Neural cell (in vitro differentiated cells): ENCODE measurements around the gene MBD3L5. TPM values are rescaled to one million over a fixed set of nuclear protein-coding genes. Genes with fewer than 3 reads are reported as not detected.
"Not testable (repeated sequence)": the region's sequence is repeated elsewhere in the genome, so short reads cannot be mapped to it uniquely, and the experiment has no call there.

ENCODE experiments used
- H2AFZ ChIP-seq: fragments of 200-600, 300-800 bp; sonication (generic), shearing (Covaris generic); 2 replicates; pipeline ENCODE4 v1.6.0; 2014; ENCODE audit warnings: low read depth, mild to moderate bottlenecking, antibody characterized with exemption, low read length, moderate library complexity
- H3F3A ChIP-seq: fragments of 200-600 bp; shearing (Covaris generic); 2 replicates; pipeline ENCODE4 v1.6.1; 2016; ENCODE audit warnings: mild to moderate bottlenecking, moderate library complexity, mixed read lengths, antibody characterized with exemption, low read length; ENCODE audit not compliant: insufficient read depth, poor library complexity, severe bottlenecking
- H3K27ac ChIP-seq: fragments of 200-600, 300-800 bp; sonication (generic), shearing (Covaris generic); 2 replicates; pipeline ENCODE4 v1.5.1; 2014; ENCODE audit warnings: mild to moderate bottlenecking, low read length, moderate library complexity
- H3K27me3 ChIP-seq: fragments of 300-800, 200-600 bp; sonication (generic), shearing (Covaris generic); 2 replicates; pipeline ENCODE4 v1.6.0; 2014; ENCODE audit warnings: mild to moderate bottlenecking, low read depth, low read length, moderate library complexity; ENCODE audit not compliant: insufficient read depth
- H3K36me3 ChIP-seq: fragments of 300-800, 200-600 bp; sonication (generic), shearing (Covaris generic); 2 replicates; pipeline ENCODE4 v1.5.1; 2014; ENCODE audit warnings: mild to moderate bottlenecking, antibody characterized with exemption, low read length, moderate library complexity; ENCODE audit not compliant: insufficient read depth
- H3K4me2 ChIP-seq: fragments of 300-800, 200-600 bp; sonication (generic), shearing (Covaris generic); 2 replicates; pipeline ENCODE4 v1.6.0; 2014; ENCODE audit warnings: mild to moderate bottlenecking, low read length
- H3K4me3 ChIP-seq: fragments of 300-800, 200-600 bp; sonication (generic), shearing (Covaris generic); 2 replicates; pipeline ENCODE4 v1.5.1; 2014; ENCODE audit warnings: mild to moderate bottlenecking, low read length, moderate library complexity
- H3K79me2 ChIP-seq: fragments of 200-600 bp; shearing (Covaris generic); replicated peaks from 2 replicates; pipeline ENCODE4 v1.6.0; 2014; ENCODE audit warnings: mild to moderate bottlenecking, low read length, moderate library complexity; ENCODE audit not compliant: insufficient read depth
- H3K9ac ChIP-seq: fragments of 300-800, 200-600 bp; sonication (generic), shearing (Covaris generic); 2 replicates; pipeline ENCODE4 v1.6.1; 2016; ENCODE audit warnings: mild to moderate bottlenecking, low read length, mixed read lengths
- H3K9me2 ChIP-seq: fragments of 200-600 bp; shearing (Covaris generic); 2 replicates; pipeline ENCODE4 v1.6.1; 2016; ENCODE audit warnings: mild to moderate bottlenecking, low read length, mixed read lengths; ENCODE audit not compliant: insufficient read depth
- H3K9me3 ChIP-seq: fragments of 200-600, 300-800 bp; sonication (generic), shearing (Covaris generic); 2 replicates; pipeline ENCODE4 v1.6.1; 2016; ENCODE audit warnings: mild to moderate bottlenecking, mixed run types, low read length, moderate library complexity, mixed read lengths
- H4K20me1 ChIP-seq: fragments of 200-600 bp; shearing (Covaris generic); 2 replicates; pipeline ENCODE4 v1.6.1; 2016; ENCODE audit warnings: mild to moderate bottlenecking, mixed run types; ENCODE audit not compliant: insufficient read depth
- EP300 ChIP-seq: fragments of 450-650 bp; conservative IDR thresholded peaks from 2 replicates; pipeline ENCODE4 v1.6.1; 2014; ENCODE audit warnings: antibody characterized with exemption, mild to moderate bottlenecking, moderate library complexity; ENCODE audit not compliant: poor library complexity, severe bottlenecking
- EZH2 ChIP-seq: fragments of 200-600, 300-800 bp; shearing (Covaris generic), sonication (generic); IDR thresholded peaks from 2 replicates; pipeline ENCODE4 v1.6.1; 2014; ENCODE audit warnings: antibody characterized with exemption, low read length, borderline replicate concordance, mild to moderate bottlenecking; ENCODE audit not compliant: insufficient read depth, poor library complexity, severe bottlenecking
- MXI1 ChIP-seq: fragments of 450-650 bp; conservative IDR thresholded peaks from 2 replicates; pipeline ENCODE4 v1.6.1; 2014; ENCODE audit warnings: antibody characterized with exemption, mild to moderate bottlenecking; ENCODE audit not compliant: poor library complexity, severe bottlenecking
- POLR2AphosphoS5 ChIP-seq: IDR thresholded peaks from 2 replicates; pipeline ENCODE4 v1.6.1; 2012
- RAD21 ChIP-seq: fragments of 450-650 bp; conservative IDR thresholded peaks from 2 replicates; pipeline ENCODE4 v1.6.1; 2014; ENCODE audit warnings: antibody characterized with exemption, mild to moderate bottlenecking, moderate library complexity
- SMC3 ChIP-seq: fragments of 450-650 bp; conservative IDR thresholded peaks from 2 replicates; pipeline ENCODE4 v1.6.1; 2014; ENCODE audit warnings: antibody characterized with exemption, mild to moderate bottlenecking, moderate library complexity; ENCODE audit not compliant: poor library complexity
- TAF1 ChIP-seq: IDR thresholded peaks from 2 replicates; pipeline ENCODE4 v1.6.1; 2012; ENCODE audit warnings: low read depth
- polyA minus RNA-seq: library from RNA; depleted of rRNA, polyadenylated mRNA; stranded (reverse); fragments of >200 nt; gene quantifications from 2 replicates; pipeline ENCODE4 v1.2.3, GENCODE V29; 2014
- polyA plus RNA-seq: library from polyadenylated mRNA; depleted of rRNA; stranded (reverse); fragments of >200 nt; gene quantifications from 2 replicates; pipeline ENCODE4 v1.2.3, GENCODE V29; 2014
- TF ChIP-seq, protein P1 (sequence below): IDR thresholded peaks from 2 replicates; pipeline ENCODE4 v1.6.1; 2012; ENCODE audit warnings: borderline replicate concordance
- TF ChIP-seq, protein P2 (sequence below): fragments of 450-650 bp; IDR thresholded peaks from 2 replicates; pipeline ENCODE4 v1.5.1; 2014; ENCODE audit warnings: antibody characterized with exemption, mild to moderate bottlenecking, moderate library complexity; ENCODE audit not compliant: poor library complexity, severe bottlenecking

Gene MBD3L5
- polyA plus RNA-seq (not detected in 2 replicates), polyA minus RNA-seq (not detected in 2 replicates)

DNA sequence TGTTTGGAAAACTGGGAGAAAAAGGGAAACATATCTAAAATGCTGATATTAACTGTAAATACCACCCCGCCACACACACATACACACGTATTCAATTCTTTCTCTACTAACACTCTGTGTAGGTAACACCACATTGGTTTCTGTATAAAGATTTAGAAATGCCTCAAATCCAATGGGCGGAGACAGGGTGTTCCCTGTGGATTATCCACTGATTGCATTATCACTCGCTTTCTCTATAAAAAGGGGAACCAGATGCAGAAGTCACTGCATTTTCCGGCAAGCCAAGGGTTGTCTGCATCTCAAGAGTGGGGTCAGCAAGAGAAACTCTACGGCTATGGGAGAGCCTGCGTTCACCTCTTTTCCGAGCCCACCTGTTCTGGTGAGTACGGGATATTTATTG, at the start of gene MBD3L5:
Gene MBD3L5 (plus strand): TSS at position 301 of the 400 bp plus-strand sequence. CDS start 34 bp downstream, at position 335.
- not testable (repeated sequence) for H2AFZ ChIP-seq, H3K4me2 ChIP-seq, H3K36me3 ChIP-seq, H4K20me1 ChIP-seq, H3K4me3 ChIP-seq, H3K79me2 ChIP-seq, H3K9me2 ChIP-seq, H3K9me3 ChIP-seq, H3K9ac ChIP-seq, H3K27me3 ChIP-seq, H3K27ac ChIP-seq, H3F3A ChIP-seq

DNA sequence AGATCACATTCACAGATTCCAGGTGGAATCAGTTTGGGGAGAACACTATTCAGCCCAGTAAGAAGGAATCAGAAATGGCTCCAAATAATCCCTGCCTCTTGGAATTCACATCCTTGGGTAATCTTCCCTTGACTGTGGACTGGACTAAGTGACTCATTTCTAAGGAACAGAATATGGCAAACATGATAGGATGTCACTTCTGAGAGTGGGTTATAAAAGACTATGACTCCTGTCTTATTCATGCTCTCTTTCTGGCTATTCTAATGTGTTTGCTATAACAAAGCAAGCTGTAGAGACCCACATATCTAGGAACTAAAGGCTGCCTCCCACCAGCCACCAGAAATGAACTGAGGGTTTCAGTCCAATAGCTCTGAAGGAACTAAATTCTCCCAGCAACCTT, 46.9 kb upstream of the MBD3L5 start:
- Histone ChIP-seq H3K9me3 (peaks cover 5% of the 10 kb centered on the region), H3F3A (no peaks in the 10 kb centered on the region), H3K4me2 (no peak overlapping the region), H3K9ac (no peak overlapping the region), H3K27ac (no peak overlapping the region), H3K27me3 (no peaks in the 10 kb centered on the region), H3K9me2 (no peaks in the 10 kb centered on the region), H4K20me1 (no peaks in the 10 kb centered on the region), H3K79me2 (no peaks in the 10 kb centered on the region), H3K4me3 (no peak overlapping the region), H3K36me3 (no peaks in the 10 kb centered on the region), H2AFZ (no peak overlapping the region)
- TF ChIP-seq POLR2AphosphoS5 = no peak
- TF ChIP-seq MXI1 = no peak
- no peak for TF ChIP-seq EP300
- TF ChIP-seq, protein P1, sequence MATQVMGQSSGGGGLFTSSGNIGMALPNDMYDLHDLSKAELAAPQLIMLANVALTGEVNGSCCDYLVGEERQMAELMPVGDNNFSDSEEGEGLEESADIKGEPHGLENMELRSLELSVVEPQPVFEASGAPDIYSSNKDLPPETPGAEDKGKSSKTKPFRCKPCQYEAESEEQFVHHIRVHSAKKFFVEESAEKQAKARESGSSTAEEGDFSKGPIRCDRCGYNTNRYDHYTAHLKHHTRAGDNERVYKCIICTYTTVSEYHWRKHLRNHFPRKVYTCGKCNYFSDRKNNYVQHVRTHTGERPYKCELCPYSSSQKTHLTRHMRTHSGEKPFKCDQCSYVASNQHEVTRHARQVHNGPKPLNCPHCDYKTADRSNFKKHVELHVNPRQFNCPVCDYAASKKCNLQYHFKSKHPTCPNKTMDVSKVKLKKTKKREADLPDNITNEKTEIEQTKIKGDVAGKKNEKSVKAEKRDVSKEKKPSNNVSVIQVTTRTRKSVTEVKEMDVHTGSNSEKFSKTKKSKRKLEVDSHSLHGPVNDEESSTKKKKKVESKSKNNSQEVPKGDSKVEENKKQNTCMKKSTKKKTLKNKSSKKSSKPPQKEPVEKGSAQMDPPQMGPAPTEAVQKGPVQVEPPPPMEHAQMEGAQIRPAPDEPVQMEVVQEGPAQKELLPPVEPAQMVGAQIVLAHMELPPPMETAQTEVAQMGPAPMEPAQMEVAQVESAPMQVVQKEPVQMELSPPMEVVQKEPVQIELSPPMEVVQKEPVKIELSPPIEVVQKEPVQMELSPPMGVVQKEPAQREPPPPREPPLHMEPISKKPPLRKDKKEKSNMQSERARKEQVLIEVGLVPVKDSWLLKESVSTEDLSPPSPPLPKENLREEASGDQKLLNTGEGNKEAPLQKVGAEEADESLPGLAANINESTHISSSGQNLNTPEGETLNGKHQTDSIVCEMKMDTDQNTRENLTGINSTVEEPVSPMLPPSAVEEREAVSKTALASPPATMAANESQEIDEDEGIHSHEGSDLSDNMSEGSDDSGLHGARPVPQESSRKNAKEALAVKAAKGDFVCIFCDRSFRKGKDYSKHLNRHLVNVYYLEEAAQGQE = no peak
- TF ChIP-seq, protein P2, sequence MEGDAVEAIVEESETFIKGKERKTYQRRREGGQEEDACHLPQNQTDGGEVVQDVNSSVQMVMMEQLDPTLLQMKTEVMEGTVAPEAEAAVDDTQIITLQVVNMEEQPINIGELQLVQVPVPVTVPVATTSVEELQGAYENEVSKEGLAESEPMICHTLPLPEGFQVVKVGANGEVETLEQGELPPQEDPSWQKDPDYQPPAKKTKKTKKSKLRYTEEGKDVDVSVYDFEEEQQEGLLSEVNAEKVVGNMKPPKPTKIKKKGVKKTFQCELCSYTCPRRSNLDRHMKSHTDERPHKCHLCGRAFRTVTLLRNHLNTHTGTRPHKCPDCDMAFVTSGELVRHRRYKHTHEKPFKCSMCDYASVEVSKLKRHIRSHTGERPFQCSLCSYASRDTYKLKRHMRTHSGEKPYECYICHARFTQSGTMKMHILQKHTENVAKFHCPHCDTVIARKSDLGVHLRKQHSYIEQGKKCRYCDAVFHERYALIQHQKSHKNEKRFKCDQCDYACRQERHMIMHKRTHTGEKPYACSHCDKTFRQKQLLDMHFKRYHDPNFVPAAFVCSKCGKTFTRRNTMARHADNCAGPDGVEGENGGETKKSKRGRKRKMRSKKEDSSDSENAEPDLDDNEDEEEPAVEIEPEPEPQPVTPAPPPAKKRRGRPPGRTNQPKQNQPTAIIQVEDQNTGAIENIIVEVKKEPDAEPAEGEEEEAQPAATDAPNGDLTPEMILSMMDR = no peak
- no peak for TF ChIP-seq RAD21
- no peak for TF ChIP-seq EZH2
- TF ChIP-seq TAF1 = no peak
- TF ChIP-seq SMC3 = no peak

DNA sequence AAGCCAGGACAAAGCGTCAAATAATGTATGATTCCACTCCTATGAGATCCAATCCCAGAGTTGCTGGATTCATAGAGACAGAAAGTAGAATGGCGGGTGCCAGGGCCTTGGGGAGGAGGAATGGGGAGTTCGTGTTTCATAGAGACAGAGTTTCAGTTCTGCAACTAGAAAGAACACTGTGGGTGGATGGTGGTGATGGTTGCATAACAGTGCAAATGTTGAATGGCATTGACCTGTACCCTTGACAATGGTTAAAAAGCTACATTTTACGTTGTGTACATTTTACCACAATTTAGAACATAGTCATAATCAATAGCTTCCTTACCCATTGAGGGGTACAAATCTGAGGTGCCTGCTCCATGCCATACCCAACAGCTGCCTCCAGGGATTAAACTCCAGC, 42.5 kb upstream of the MBD3L5 start:
- H3F3A ChIP-seq = no peaks in the 10 kb centered on the region
- no peak overlapping the region for H2AFZ ChIP-seq
- no peaks in the 10 kb centered on the region for H4K20me1 ChIP-seq
- H3K79me2 ChIP-seq = no peaks in the 10 kb centered on the region
- no peaks in the 10 kb centered on the region for H3K27me3 ChIP-seq
- peaks cover 5% of the 10 kb centered on the region for H3K9me3 ChIP-seq
- H3K9me2 ChIP-seq = no peaks in the 10 kb centered on the region
- H3K4me3 ChIP-seq = no peak overlapping the region
- no peak overlapping the region for H3K27ac ChIP-seq
- no peak overlapping the region for H3K9ac ChIP-seq
- no peaks in the 10 kb centered on the region for H3K36me3 ChIP-seq
- no peak overlapping the region for H3K4me2 ChIP-seq
- TF ChIP-seq RAD21 (no peak), POLR2AphosphoS5 (no peak), EZH2 (no peak)
- TF ChIP-seq, protein P2 = no peak
